T-cell (primary cell): ENCODE results near the gene CFAP119. TPM values are rescaled to one million over a fixed set of nuclear protein-coding genes. Genes with fewer than 3 reads are reported as not detected.

Experiments used
- ATAC-seq, 4 experiments: fragments of 200-7000 bp in 3 of 4; fragments of 150-1000 bp in 1 of 4; cut with Tn5 transposase; replicated peaks in 1 of 4; 1 replicate in 3 of 4; 2 replicates in 1 of 4; pipeline ENCODE4 v1.10.0; 2021; ENCODE audit warnings: moderate library complexity in 3 of 4, mild to moderate bottlenecking in 2 of 4, moderate number of reproducible peaks in 1 of 4
- CTCF ChIA-PET, 2 donors: fragments of 300-600 bp; sonication (Branson Sonifier 250); formaldehyde crosslinking; loops; one replicate each; lab custom pipeline; 2022; ENCODE audit warnings: antibody characterized with exemption in 2 of 2; lab: Charles Lee
- POLR2A ChIA-PET, 2 donors: fragments of 300-600 bp; sonication (Branson Sonifier 250); formaldehyde crosslinking; loops; one replicate each; lab custom pipeline; 2022; ENCODE audit warnings: antibody characterized with exemption in 2 of 2; lab: Charles Lee
- DNase-seq, 35 experiments: peaks; one replicate each; pipeline versions ENCODE4 v3.0.0 to v3.0.0-alpha.2; 2013 to 2023
- H3K27ac ChIP-seq: one replicate; pipeline ENCODE4 v1.5.1; 2013; ENCODE audit warnings: low read length
- H3K27me3 ChIP-seq, 2 experiments: replicated peaks in 1 of 2; 1 replicate in 1 of 2; 2 replicates in 1 of 2; pipeline versions ENCODE4 v1.6.1 to v1.7.0; 2013; ENCODE audit warnings: low read length in 1 of 2, mixed read lengths in 1 of 2; ENCODE audit not compliant: control insufficient read depth in 2 of 2, insufficient read depth in 2 of 2; ENCODE audit errors: extremely low read depth in 1 of 2
- H3K36me3 ChIP-seq, 2 donors: 1 replicate in 1 of 2; 2 replicates in 1 of 2; pipeline versions ENCODE4 v1.6.1 to v1.7.0; 2013; ENCODE audit warnings: low read length in 1 of 2; ENCODE audit not compliant: control insufficient read depth in 2 of 2, insufficient read depth in 1 of 2; ENCODE audit errors: extremely low read depth in 1 of 2
- H3K4me1 ChIP-seq, 2 experiments: 1 replicate in 1 of 2; 2 replicates in 1 of 2; pipeline versions ENCODE4 v1.6.1 to v1.7.0; 2013; ENCODE audit warnings: low read length in 2 of 2, mixed read lengths in 1 of 2; ENCODE audit not compliant: insufficient read depth in 2 of 2, control insufficient read depth in 1 of 2; ENCODE audit errors: extremely low read depth in 1 of 2
- H3K4me3 ChIP-seq, 2 donors: 1 replicate in 1 of 2; 2 replicates in 1 of 2; pipeline versions ENCODE4 v1.5.1 to v1.7.0; 2013; ENCODE audit warnings: mild to moderate bottlenecking in 2 of 2, low read length in 1 of 2, moderate library complexity in 1 of 2; ENCODE audit not compliant: control insufficient read depth in 1 of 2; ENCODE audit errors: extremely low read depth in 1 of 2
- H3K9me3 ChIP-seq: 2 replicates; pipeline ENCODE4 v1.7.0; 2013
- H3K27ac Mint-ChIP-seq, 2 donors: one replicate each; pipeline ENCODE4 v1.8.0; 2020 to 2021; ENCODE audit warnings: mild to moderate bottlenecking in 2 of 2, mixed read lengths in 2 of 2
- H3K27me3 Mint-ChIP-seq, 2 donors: one replicate each; pipeline ENCODE4 v1.8.0; 2021 to 2022; ENCODE audit warnings: mixed read lengths in 2 of 2
- H3K36me3 Mint-ChIP-seq: one replicate; pipeline ENCODE4 v1.8.0; 2021; ENCODE audit warnings: mixed read lengths
- H3K4me1 Mint-ChIP-seq, 3 donors: one replicate each; pipeline ENCODE4 v1.8.0; 2020 to 2022; ENCODE audit warnings: mixed read lengths in 3 of 3, mild to moderate bottlenecking in 1 of 3
- H3K4me3 Mint-ChIP-seq, 3 donors: one replicate each; pipeline ENCODE4 v1.8.0; 2020 to 2022; ENCODE audit warnings: mild to moderate bottlenecking in 3 of 3, mixed read lengths in 3 of 3, moderate library complexity in 3 of 3
- H3K9me3 Mint-ChIP-seq, 3 donors: one replicate each; pipeline ENCODE4 v1.8.0; 2020 to 2022; ENCODE audit warnings: mixed read lengths in 3 of 3
- WGBS: methylation state at CpG from one replicate; pipeline ENCODE4 v1.1.5; 2013; ENCODE audit warnings: missing lambda C conversion rate; ENCODE audit not compliant: insufficient coverage; 5-methylcytosine and 5-hydroxymethylcytosine counted together
- total RNA-seq, 35 experiments: library from RNA in 6 of 35; stranded (reverse) in 6 of 35; fragments of 120-200 nt in 1 of 35; gene quantifications; one replicate each; pipeline versions ENCODE4 v1.2.1 to v1.2.4 and lab custom pipeline; 2013 to 2026

The CFAP119 gene
- total RNA-seq, 5 donors from 2014 or later (not counting 1 experiment from before 2014, with no cell fraction given) = 1.3 to 3.1 (median 2.7) TPM

DNA sequence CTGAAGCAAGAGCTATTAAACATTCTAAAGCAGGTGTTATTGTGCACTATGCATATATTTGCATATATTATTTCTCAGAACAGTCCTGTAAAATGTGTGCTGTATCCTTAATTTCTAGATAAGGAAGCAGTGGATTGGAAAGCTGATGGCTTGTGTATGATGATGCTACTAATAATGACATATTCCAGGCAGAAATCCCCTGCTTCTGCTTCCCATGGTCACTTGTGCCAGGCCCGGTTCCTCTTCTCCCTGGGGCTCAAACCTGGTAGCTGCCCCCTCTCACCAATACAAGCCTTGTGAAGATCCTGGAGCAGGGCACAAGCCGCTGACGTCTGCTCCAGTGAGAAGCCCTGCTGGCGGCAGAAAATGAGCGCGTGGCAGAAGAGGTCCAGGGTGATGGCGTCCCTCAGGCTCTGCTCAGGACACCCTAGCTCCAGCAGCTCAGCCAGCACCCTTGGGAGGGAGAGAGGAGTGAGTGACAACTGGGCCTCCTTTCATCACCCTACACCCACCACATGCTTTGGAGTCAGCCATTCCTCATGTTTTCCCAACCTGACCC is 1.8 kb downstream of the CFAP119 start:
- H3K27me3 ChIP-seq = no peaks in the 10 kb centered on the region
- DNase-seq = no peak
- H3K4me1 ChIP-seq = peaks cover 10 to 37% of the 10 kb centered on the region in 2 experiments
- ATAC-seq = no peak
- POLR2A ChIA-PET = interaction anchor here in 1 of 2 donors (0.5 kb wide), 1 partner anchor 158 kb away, joined by 3 read pairs; no protein-coding TSS in a partner anchor
- H3K4me3 ChIP-seq = no peak overlapping the region
- peaks cover 20% of the 10 kb centered on the region for H3K36me3 Mint-ChIP-seq
- no peak overlapping the region for H3K27ac ChIP-seq
- H3K9me3 Mint-ChIP-seq = no peaks in the 10 kb centered on the region
- CTCF ChIA-PET = interaction anchor here in 1 of 2 donors (1.0 kb wide), 1 partner anchor 12 kb away, joined by 5 read pairs; the partner anchor contains the start of gene PHKG2
- H3K36me3 ChIP-seq = peaks cover 12 to 36% of the 10 kb centered on the region in 2 donors
- WGBS = 100% methylated on average over 1 of the region's 7 CpGs
- H3K27ac Mint-ChIP-seq = no peak overlapping the region
- peaks cover 28 to 37% (median 33%) of the 10 kb centered on the region in 3 donors for H3K4me1 Mint-ChIP-seq
- peak overlapping the region; percentile 93 to 96 (median 96) for H3K4me3 Mint-ChIP-seq
- no peaks in the 10 kb centered on the region for H3K27me3 Mint-ChIP-seq
- H3K9me3 ChIP-seq = no peaks in the 10 kb centered on the region

- Histone ChIP-seq H3K4me3 (no peak overlapping the region), H3K36me3 (peaks cover 6 to 36% of the 10 kb centered on the region in 2 donors), H3K4me1 (peaks cover 10 to 29% of the 10 kb centered on the region in 2 experiments), H3K9me3 (no peaks in the 10 kb centered on the region), H3K27ac (no peak overlapping the region), H3K27me3 (no peaks in the 10 kb centered on the region)
- Mint-ChIP-seq H3K36me3 (peaks cover 22% of the 10 kb centered on the region), H3K4me1 (peaks cover 28 to 34% (median 33%) of the 10 kb centered on the region in 3 donors), H3K27me3 (no peaks in the 10 kb centered on the region), H3K9me3 (no peaks in the 10 kb centered on the region), H3K4me3 (no peak overlapping the region), H3K27ac (no peak overlapping the region)
- WGBS = 83% methylated on average over 8 of the region's 10 CpGs
- DNase-seq (no peak), ATAC-seq (no peak)
- ChIA-PET CTCF (interaction anchor here in 1 of 2 donors (1.0 kb wide), 1 partner anchor 11 kb away, joined by 5 read pairs; the partner anchor contains the start of gene PHKG2), POLR2A (no interaction called here)
Measured at GRCh38 chr16:30758988-30759491, 2.8 kb downstream of the CFAP119 start.

DNA sequence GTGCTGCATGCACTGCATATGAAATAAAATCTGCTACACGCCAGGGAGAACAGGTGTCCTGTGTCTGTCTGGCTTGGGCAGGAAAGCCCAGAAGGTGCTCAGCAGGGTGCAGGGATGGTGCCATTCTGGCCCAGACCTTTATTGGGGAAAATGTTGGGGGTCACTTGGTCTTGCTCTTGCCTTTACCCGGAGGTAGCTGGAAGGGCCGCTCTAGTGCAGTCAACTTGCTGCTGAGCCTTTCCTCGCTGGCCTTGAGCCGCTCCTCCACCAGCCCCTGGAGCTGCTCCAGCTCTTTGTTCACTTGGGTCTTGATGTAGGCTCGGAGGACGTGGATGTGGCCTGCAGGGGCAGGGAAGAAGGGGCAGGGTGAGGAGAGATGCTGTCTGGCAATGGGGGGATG is 4.5 kb downstream of the CFAP119 start:
- Histone ChIP-seq H3K4me3 (no peak overlapping the region), H3K27ac (no peak overlapping the region), H3K27me3 (no peaks in the 10 kb centered on the region), H3K9me3 (no peaks in the 10 kb centered on the region), H3K4me1 (peaks cover 0 to 15% of the 10 kb centered on the region in 2 experiments), H3K36me3 (peaks cover 6 to 44% of the 10 kb centered on the region in 2 donors)
- WGBS = 99% methylated on average over 7 of the region's 7 CpGs
- Mint-ChIP-seq H3K27ac (no peak overlapping the region), H3K27me3 (no peaks in the 10 kb centered on the region), H3K36me3 (peaks cover 21% of the 10 kb centered on the region), H3K4me3 (no peak overlapping the region), H3K9me3 (no peaks in the 10 kb centered on the region), H3K4me1 (peaks cover 14 to 19% (median 16%) of the 10 kb centered on the region in 3 donors)
- ChIA-PET CTCF (no interaction called here), POLR2A (no interaction called here)
- DNase-seq (no peak), ATAC-seq (no peak)

DNA sequence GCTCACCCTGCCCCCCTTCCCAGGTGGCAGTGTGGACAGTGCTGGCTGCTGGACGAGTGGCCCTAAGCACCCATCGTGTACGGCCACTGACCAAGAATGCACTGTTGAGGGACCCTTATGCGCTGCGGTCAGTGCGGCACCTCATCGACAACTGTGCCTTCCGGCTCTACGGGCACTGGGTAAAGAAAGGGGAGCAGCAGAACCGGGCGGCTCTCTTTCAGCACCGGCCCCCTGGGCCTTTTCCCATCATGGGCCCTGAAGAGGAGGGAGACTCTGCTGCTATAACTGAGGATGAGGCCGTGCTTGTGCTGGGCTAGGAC is 5.1 kb downstream of the CFAP119 start:
- ChIA-PET POLR2A (no interaction called here), CTCF (no interaction called here)
- Histone ChIP-seq H3K36me3 (peaks cover 6 to 46% of the 10 kb centered on the region in 2 donors), H3K27me3 (no peaks in the 10 kb centered on the region), H3K4me3 (no peak overlapping the region), H3K4me1 (peaks cover 0 to 14% of the 10 kb centered on the region in 2 experiments), H3K27ac (no peak overlapping the region), H3K9me3 (no peaks in the 10 kb centered on the region)
- DNase-seq (no peak), ATAC-seq (no peak)
- H3K27me3 Mint-ChIP-seq = no peaks in the 10 kb centered on the region
- peaks cover 9 to 13% (median 10%) of the 10 kb centered on the region in 3 donors for H3K4me1 Mint-ChIP-seq
- WGBS = 98% methylated on average over 6 of the region's 13 CpGs
- H3K27ac Mint-ChIP-seq = no peak overlapping the region
- no peaks in the 10 kb centered on the region for H3K9me3 Mint-ChIP-seq
- no peak overlapping the region for H3K4me3 Mint-ChIP-seq
- H3K36me3 Mint-ChIP-seq = peaks cover 22% of the 10 kb centered on the region

DNA sequence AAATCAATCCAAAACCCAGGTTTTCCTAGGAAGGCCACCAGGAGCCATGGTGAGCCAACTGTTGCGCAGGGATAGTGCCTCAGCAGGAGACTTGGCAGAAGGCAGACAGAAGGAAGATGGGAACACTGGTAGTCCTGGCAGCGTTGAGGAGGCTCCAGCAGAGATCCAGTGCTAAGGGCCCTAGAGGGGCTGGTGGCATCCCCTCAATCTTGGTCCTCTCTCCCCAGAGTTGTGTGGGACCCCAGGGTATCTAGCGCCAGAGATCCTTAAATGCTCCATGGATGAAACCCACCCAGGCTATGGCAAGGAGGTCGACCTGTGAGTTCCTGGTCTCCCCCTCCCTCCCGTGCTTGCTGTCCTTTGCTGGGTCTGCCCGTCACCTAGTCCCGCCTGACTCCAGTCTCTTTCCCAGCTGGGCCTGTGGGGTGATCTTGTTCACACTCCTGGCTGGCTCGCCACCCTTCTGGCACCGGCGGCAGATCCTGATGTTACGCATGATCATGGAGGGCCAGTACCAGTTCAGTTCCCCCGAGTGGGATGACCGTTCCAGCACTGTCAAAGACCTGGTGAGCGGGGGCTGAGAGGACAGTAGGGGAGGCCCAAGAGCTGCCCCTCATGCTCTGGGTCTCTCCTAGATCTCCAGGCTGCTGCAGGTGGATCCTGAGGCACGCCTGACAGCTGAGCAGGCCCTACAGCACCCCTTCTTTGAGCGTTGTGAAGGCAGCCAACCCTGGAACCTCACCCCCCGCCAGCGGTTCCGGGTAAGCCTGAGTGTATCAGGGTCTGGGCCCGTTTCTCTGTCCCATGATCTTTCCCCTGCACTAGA is 5.7 kb downstream of the CFAP119 start:
- Mint-ChIP-seq H3K36me3 (peaks cover 27% of the 10 kb centered on the region), H3K4me3 (no peak overlapping the region), H3K27ac (no peak overlapping the region), H3K4me1 (peaks cover 8 to 11% (median 9%) of the 10 kb centered on the region in 3 donors), H3K27me3 (no peaks in the 10 kb centered on the region), H3K9me3 (no peaks in the 10 kb centered on the region)
- H3K4me3 ChIP-seq = no peak overlapping the region
- no peak overlapping the region for H3K27ac ChIP-seq
- CTCF ChIA-PET = no interaction called here
- POLR2A ChIA-PET = no interaction called here
- ATAC-seq = no peak
- H3K36me3 ChIP-seq = peaks cover 6 to 51% of the 10 kb centered on the region in 2 donors
- H3K4me1 ChIP-seq = peaks cover 0 to 10% of the 10 kb centered on the region in 2 experiments
- no peaks in the 10 kb centered on the region for H3K9me3 ChIP-seq
- no peaks in the 10 kb centered on the region for H3K27me3 ChIP-seq
- no peak for DNase-seq
- WGBS = 92% methylated on average over 20 of the region's 20 CpGs

- CTCF ChIA-PET = no interaction called here
- Mint-ChIP-seq H3K27ac (no peak overlapping the region), H3K36me3 (peaks cover 38% of the 10 kb centered on the region), H3K4me1 (peaks cover 7 to 13% (median 11%) of the 10 kb centered on the region in 3 donors), H3K4me3 (no peak overlapping the region), H3K27me3 (no peaks in the 10 kb centered on the region), H3K9me3 (no peaks in the 10 kb centered on the region)
- POLR2A ChIA-PET = interaction anchor here in 1 of 2 donors (0.6 kb wide), 1 partner anchor 13 kb away, joined by 3 read pairs; no protein-coding TSS in a partner anchor
- DNase-seq (no peak), ATAC-seq (no peak)
- H3K27ac ChIP-seq = no peak overlapping the region
- peaks cover 0 to 11% of the 10 kb centered on the region in 2 experiments for H3K4me1 ChIP-seq
- H3K27me3 ChIP-seq = no peaks in the 10 kb centered on the region
- no peak overlapping the region for H3K4me3 ChIP-seq
- peaks cover 9 to 57% of the 10 kb centered on the region in 2 donors for H3K36me3 ChIP-seq
- H3K9me3 ChIP-seq = no peaks in the 10 kb centered on the region
- 94% methylated on average over 4 of the region's 4 CpGs for WGBS
Measured at GRCh38 chr16:30753596-30753995, 8.3 kb downstream of the CFAP119 start.
